ENCODE results near the gene RGPD8.

DNA sequence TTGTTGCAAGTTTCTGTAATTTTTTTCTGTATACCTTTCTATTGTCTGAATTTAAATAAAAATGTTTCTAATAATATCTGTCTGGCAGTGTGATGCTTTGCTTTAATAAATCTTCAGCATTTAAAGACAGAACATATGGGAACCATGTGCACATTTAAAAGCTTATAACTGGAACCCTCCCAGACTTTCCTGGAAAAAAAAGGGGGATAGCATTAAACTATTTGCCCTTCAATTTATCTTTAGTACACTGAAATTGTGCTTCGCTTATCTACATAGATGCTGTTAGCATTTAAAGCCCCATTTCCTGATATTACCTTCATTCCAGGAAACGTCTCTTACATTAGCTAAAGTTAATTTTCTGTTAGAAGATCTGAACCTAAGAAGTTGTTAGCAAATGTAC, 93.5 kb downstream of the RGPD8 start:
- TF ChIP-seq ELF4 (CRISPR knock-in tag; IDR thresholded peaks at IDR 0.05; ENCODE audit: low read depth) (no peak), FOXJ3 (CRISPR knock-in tag; IDR thresholded peaks at IDR 0.05; ENCODE audit: borderline replicate concordance) (no peak), NR3C1 (CRISPR knock-in tag; conservative IDR thresholded peaks at IDR 0.05; ENCODE audit: low read depth) (no peak), NR2C2 (CRISPR knock-in tag; IDR thresholded peaks at IDR 0.05) (no peak), TEAD4 (CRISPR knock-in tag; IDR thresholded peaks at IDR 0.05) (no peak), NFYB (CRISPR knock-in tag; conservative IDR thresholded peaks at IDR 0.05; ENCODE audit: low read depth) (no peak)
- TF ChIP-seq, protein P1, sequence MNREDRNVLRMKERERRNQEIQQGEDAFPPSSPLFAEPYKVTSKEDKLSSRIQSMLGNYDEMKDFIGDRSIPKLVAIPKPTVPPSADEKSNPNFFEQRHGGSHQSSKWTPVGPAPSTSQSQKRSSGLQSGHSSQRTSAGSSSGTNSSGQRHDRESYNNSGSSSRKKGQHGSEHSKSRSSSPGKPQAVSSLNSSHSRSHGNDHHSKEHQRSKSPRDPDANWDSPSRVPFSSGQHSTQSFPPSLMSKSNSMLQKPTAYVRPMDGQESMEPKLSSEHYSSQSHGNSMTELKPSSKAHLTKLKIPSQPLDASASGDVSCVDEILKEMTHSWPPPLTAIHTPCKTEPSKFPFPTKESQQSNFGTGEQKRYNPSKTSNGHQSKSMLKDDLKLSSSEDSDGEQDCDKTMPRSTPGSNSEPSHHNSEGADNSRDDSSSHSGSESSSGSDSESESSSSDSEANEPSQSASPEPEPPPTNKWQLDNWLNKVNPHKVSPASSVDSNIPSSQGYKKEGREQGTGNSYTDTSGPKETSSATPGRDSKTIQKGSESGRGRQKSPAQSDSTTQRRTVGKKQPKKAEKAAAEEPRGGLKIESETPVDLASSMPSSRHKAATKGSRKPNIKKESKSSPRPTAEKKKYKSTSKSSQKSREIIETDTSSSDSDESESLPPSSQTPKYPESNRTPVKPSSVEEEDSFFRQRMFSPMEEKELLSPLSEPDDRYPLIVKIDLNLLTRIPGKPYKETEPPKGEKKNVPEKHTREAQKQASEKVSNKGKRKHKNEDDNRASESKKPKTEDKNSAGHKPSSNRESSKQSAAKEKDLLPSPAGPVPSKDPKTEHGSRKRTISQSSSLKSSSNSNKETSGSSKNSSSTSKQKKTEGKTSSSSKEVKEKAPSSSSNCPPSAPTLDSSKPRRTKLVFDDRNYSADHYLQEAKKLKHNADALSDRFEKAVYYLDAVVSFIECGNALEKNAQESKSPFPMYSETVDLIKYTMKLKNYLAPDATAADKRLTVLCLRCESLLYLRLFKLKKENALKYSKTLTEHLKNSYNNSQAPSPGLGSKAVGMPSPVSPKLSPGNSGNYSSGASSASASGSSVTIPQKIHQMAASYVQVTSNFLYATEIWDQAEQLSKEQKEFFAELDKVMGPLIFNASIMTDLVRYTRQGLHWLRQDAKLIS (CRISPR knock-in tag; IDR thresholded peaks at IDR 0.05; ENCODE audit: borderline replicate concordance): no peak
- TF ChIP-seq, protein P2, sequence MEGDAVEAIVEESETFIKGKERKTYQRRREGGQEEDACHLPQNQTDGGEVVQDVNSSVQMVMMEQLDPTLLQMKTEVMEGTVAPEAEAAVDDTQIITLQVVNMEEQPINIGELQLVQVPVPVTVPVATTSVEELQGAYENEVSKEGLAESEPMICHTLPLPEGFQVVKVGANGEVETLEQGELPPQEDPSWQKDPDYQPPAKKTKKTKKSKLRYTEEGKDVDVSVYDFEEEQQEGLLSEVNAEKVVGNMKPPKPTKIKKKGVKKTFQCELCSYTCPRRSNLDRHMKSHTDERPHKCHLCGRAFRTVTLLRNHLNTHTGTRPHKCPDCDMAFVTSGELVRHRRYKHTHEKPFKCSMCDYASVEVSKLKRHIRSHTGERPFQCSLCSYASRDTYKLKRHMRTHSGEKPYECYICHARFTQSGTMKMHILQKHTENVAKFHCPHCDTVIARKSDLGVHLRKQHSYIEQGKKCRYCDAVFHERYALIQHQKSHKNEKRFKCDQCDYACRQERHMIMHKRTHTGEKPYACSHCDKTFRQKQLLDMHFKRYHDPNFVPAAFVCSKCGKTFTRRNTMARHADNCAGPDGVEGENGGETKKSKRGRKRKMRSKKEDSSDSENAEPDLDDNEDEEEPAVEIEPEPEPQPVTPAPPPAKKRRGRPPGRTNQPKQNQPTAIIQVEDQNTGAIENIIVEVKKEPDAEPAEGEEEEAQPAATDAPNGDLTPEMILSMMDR (IDR thresholded peaks at IDR 0.05): no peak

Data from WTC11 (cell line).